PFSK-1 (cell line): ENCODE data around the gene VPS18.

Experiments
- FOXP2 ChIP-seq: optimal IDR thresholded peaks from 2 replicates; pipeline ENCODE3; 2011; ENCODE audit warnings: borderline replicate concordance, control low read depth, inconsistent platforms; ENCODE audit not compliant: insufficient read depth; ENCODE audit errors: extremely low read length, extremely low read depth
- POLR2AphosphoS5 ChIP-seq: IDR thresholded peaks from 2 replicates; pipeline ENCODE4 v1.6.1; 2012; ENCODE audit warnings: low read depth, mild to moderate bottlenecking, control low read depth, low read length, moderate library complexity
- SIN3A ChIP-seq: IDR thresholded peaks from 2 replicates; pipeline ENCODE4 v1.6.1; 2012; ENCODE audit warnings: mild to moderate bottlenecking, low read length, moderate library complexity, borderline replicate concordance; ENCODE audit not compliant: insufficient read depth
- TAF1 ChIP-seq: IDR thresholded peaks from 2 replicates; pipeline ENCODE4 v1.6.1; 2012; ENCODE audit warnings: low read length, control low read depth, borderline replicate concordance; ENCODE audit not compliant: insufficient read depth

GRCh38 chr15:40857601-40858341, 36.5 kb upstream of the VPS18 start:
- TF ChIP-seq POLR2AphosphoS5 (peak; percentile 33; the same call in 1 of the 2 replicates), SIN3A (no peak), FOXP2 (peak; percentile 78), TAF1 (no peak)
